C1 segment of cervical spinal cord (tissue), 14 donors: Measurements from ENCODE around the gene PNISR.
A peak's percentile ranks its signal among the peaks of the same experiment; 100 is the strongest.
"Not testable (repeated sequence)": the region's sequence is repeated elsewhere in the genome, so short reads cannot be mapped to it uniquely, and the experiment has no call there.

ENCODE experiments used
- DNase-seq, 14 donors: peaks; one replicate each; lab custom pipeline; 2025; lab: John Stamatoyannopoulos, UW

PNISR gene

GRCh38 chr6:99424761-99425646 lies at the start of gene PNISR:
TSS of gene PNISR (minus strand) at chr6:99425308. CDS start at chr6:99414659, 10,649 bp downstream.
- peak; percentile 41 to 98 (median 94) for DNase-seq

GRCh38 chr6:99473730-99474129 lies 48.6 kb upstream of the PNISR start:
- DNase-seq: no peak

GRCh38 chr6:99471638-99472037 lies 46.5 kb upstream of the PNISR start:
- DNase-seq: no peak

GRCh38 chr6:99467509-99468106 lies 42.5 kb upstream of the PNISR start:
- DNase-seq: no peak

GRCh38 chr6:99459133-99459532 lies 34.0 kb upstream of the PNISR start:
- not testable (repeated sequence) for DNase-seq

GRCh38 chr6:99458319-99458718 lies 33.2 kb upstream of the PNISR start:
- no peak for DNase-seq

GRCh38 chr6:99446076-99446475 lies 21.0 kb upstream of the PNISR start:
- DNase-seq: peak in 1 of 14 donors; percentile 11

GRCh38 chr6:99434702-99435530 lies 9.8 kb upstream of the PNISR start:
- DNase-seq: peak in 1 of 14 donors; percentile 7

- DNase-seq: no peak
Observed at GRCh38 chr6:99432877-99433276, 7.8 kb upstream of the PNISR start.

GRCh38 chr6:99431901-99432300 lies 6.8 kb upstream of the PNISR start:
- no peak for DNase-seq

GRCh38 chr6:99427988-99428387 lies 2.9 kb upstream of the PNISR start:
- DNase-seq: no peak

- no peak for DNase-seq
Observed at GRCh38 chr6:99426451-99426757, 1.3 kb upstream of the PNISR start.

GRCh38 chr6:99425647-99426450 lies 741 bp upstream of the PNISR start:
- DNase-seq: peak; percentile 59 to 98 (median 90)

- no peak for DNase-seq
Observed at GRCh38 chr6:99424022-99424421, 1.1 kb downstream of the PNISR start.

- DNase-seq: no peak
Observed at GRCh38 chr6:99422912-99423311, 2.2 kb downstream of the PNISR start.

GRCh38 chr6:99416892-99417767 lies 8.0 kb downstream of the PNISR start:
- DNase-seq: no peak

GRCh38 chr6:99416226-99416625 lies 8.9 kb downstream of the PNISR start:
- no peak for DNase-seq

- no peak for DNase-seq
Observed at GRCh38 chr6:99415446-99415845, 9.7 kb downstream of the PNISR start.

GRCh38 chr6:99412065-99412464 lies 13.0 kb downstream of the PNISR start:
- peak in 5 of 14 donors; percentile 8 to 24 (median 12) for DNase-seq

- no peak for DNase-seq
Observed at GRCh38 chr6:99409672-99410071, 15.4 kb downstream of the PNISR start.
